IMR-90 (cell line): Measurements from ENCODE around the gene CADM1. TPM values are rescaled to one million over a fixed set of nuclear protein-coding genes. Genes with fewer than 3 reads are reported as not detected.

Experiments used
- ATAC-seq: fragments of 200-7000 bp; cut with Tn5 transposase; 2 replicates; pipeline ENCODE4 v1.9.1; 2020; ENCODE audit warnings: low read depth, mild to moderate bottlenecking, moderate library complexity
- BruUV-seq: library from RNA; stranded (reverse); fragments of 400-500 nt; replicated peaks from 2 replicates; lab custom pipeline; 2021; lab: Mats Ljungman, UMichigan
- CTCF ChIA-PET: fragments of 300-600 bp; formaldehyde crosslinking; extraction: SDS; loops from one replicate; lab custom pipeline; 2021; ENCODE audit warnings: antibody characterized with exemption; lab: Yijun Ruan, JAX
- POLR2A ChIA-PET: fragments of 300-600 bp; sonication (Branson Sonifier 250); formaldehyde crosslinking; loops from one replicate; lab custom pipeline; 2022; ENCODE audit warnings: antibody characterized with exemption; ENCODE audit not compliant: unreplicated experiment; lab: Charles Lee
- DNase-seq: peaks from one replicate; pipeline ENCODE4 v3.0.0; 2013
- H2AFZ ChIP-seq: replicated peaks from 2 replicates; pipeline ENCODE3; 2013; ENCODE audit warnings: low read length, mild to moderate bottlenecking; ENCODE audit not compliant: poor library complexity
- H2AK5ac ChIP-seq: 2 replicates; pipeline ENCODE4 v1.6.1; 2013; ENCODE audit warnings: low read depth, low read length, inconsistent platforms
- H2AK9ac ChIP-seq: replicated peaks from 2 replicates; pipeline ENCODE3; 2013; ENCODE audit warnings: mild to moderate bottlenecking, low read depth, low read length, moderate library complexity; ENCODE audit not compliant: poor library complexity
- H2BK120ac ChIP-seq: 2 replicates; pipeline ENCODE4 v1.6.1; 2013; ENCODE audit warnings: low read depth, low read length, inconsistent platforms
- H2BK15ac ChIP-seq: 3 replicates; pipeline ENCODE4 v1.6.1; 2013; ENCODE audit warnings: low read depth, low read length, inconsistent platforms
- H2BK20ac ChIP-seq: 2 replicates; pipeline ENCODE4 v1.6.1; 2013; ENCODE audit warnings: low read depth, mild to moderate bottlenecking, inconsistent platforms, low read length, moderate library complexity
- H2BK5ac ChIP-seq: 2 replicates; pipeline ENCODE4 v1.6.1; 2013; ENCODE audit warnings: mild to moderate bottlenecking, low read depth, low read length, inconsistent platforms; ENCODE audit not compliant: poor library complexity, severe bottlenecking
- H3K14ac ChIP-seq: replicated peaks from 2 replicates; pipeline ENCODE4 v1.6.1; 2013; ENCODE audit warnings: low read depth, low read length, inconsistent platforms
- H3K18ac ChIP-seq: 2 replicates; pipeline ENCODE4 v1.6.1; 2013; ENCODE audit warnings: low read depth, low read length, control low read depth
- H3K23ac ChIP-seq: 2 replicates; pipeline ENCODE4 v1.6.1; 2013; ENCODE audit warnings: low read depth, low read length, inconsistent platforms
- H3K27ac ChIP-seq: 2 replicates; pipeline ENCODE4 v1.5.1; 2013; ENCODE audit warnings: mild to moderate bottlenecking, control low read depth, low read length; ENCODE audit not compliant: insufficient read depth
- H3K27me3 ChIP-seq: 2 replicates; pipeline ENCODE4 v1.6.1; 2013; ENCODE audit warnings: low read length; ENCODE audit not compliant: control insufficient read depth, insufficient read depth
- H3K36me3 ChIP-seq: 2 replicates; pipeline ENCODE4 v1.6.1; 2013; ENCODE audit warnings: low read length, mixed read lengths; ENCODE audit not compliant: control insufficient read depth, insufficient read depth
- H3K4ac ChIP-seq: 2 replicates; pipeline ENCODE4 v1.6.1; 2013; ENCODE audit warnings: low read depth, low read length, inconsistent platforms
- H3K4me1 ChIP-seq: 2 replicates; pipeline ENCODE4 v1.6.1; 2013; ENCODE audit warnings: low read length, mixed read lengths; ENCODE audit not compliant: control insufficient read depth, insufficient read depth
- H3K4me2 ChIP-seq: 2 replicates; pipeline ENCODE4 v1.6.1; 2013; ENCODE audit warnings: low read depth, mild to moderate bottlenecking, control low read depth, low read length, moderate library complexity
- H3K4me3 ChIP-seq: 2 replicates; pipeline ENCODE4 v1.5.1; 2013; ENCODE audit warnings: low read depth, mild to moderate bottlenecking, control low read depth, low read length, moderate library complexity; ENCODE audit not compliant: insufficient read depth
- H3K56ac ChIP-seq: 2 replicates; pipeline ENCODE4 v1.6.1; 2013; ENCODE audit warnings: low read length, inconsistent platforms; ENCODE audit not compliant: insufficient read depth; ENCODE audit errors: extremely low read depth
- H3K79me1 ChIP-seq, 2 experiments: 2 replicates each; pipeline ENCODE4 v1.6.1; 2013; ENCODE audit warnings: low read length in 2 of 2, inconsistent platforms in 1 of 2, low read depth in 1 of 2
- H3K9ac ChIP-seq: 2 replicates; pipeline ENCODE4 v1.6.1; 2013; ENCODE audit warnings: low read depth, low read length, control low read depth
- H3K9me1 ChIP-seq: 2 replicates; pipeline ENCODE4 v1.6.1; 2013; ENCODE audit warnings: low read length, inconsistent platforms; ENCODE audit not compliant: insufficient read depth
- H3K9me3 ChIP-seq: 2 replicates; pipeline ENCODE4 v1.6.1; 2013; ENCODE audit warnings: low read length; ENCODE audit not compliant: control insufficient read depth, insufficient read depth
- H4K20me1 ChIP-seq: 2 replicates; pipeline ENCODE4 v1.6.1; 2013; ENCODE audit warnings: low read length, inconsistent platforms; ENCODE audit not compliant: insufficient read depth
- H4K5ac ChIP-seq: 2 replicates; pipeline ENCODE4 v1.6.1; 2013; ENCODE audit warnings: mild to moderate bottlenecking, low read depth, low read length, control low read depth
- H4K8ac ChIP-seq, 2 experiments: 2 replicates each; pipeline ENCODE4 v1.6.1; 2013; ENCODE audit warnings: low read depth in 2 of 2, low read length in 2 of 2, control low read depth in 1 of 2, inconsistent platforms in 1 of 2
- H4K91ac ChIP-seq: 2 replicates; pipeline ENCODE4 v1.6.1; 2013; ENCODE audit warnings: low read depth, low read length, inconsistent platforms; ENCODE audit not compliant: insufficient read depth
- BHLHE40 ChIP-seq: fragments of 150-350 bp; IDR thresholded peaks from 2 replicates; pipeline ENCODE4 v1.6.1; 2016; ENCODE audit warnings: mild to moderate bottlenecking, low read depth, low read length
- CEBPB ChIP-seq: IDR thresholded peaks from 2 replicates; pipeline ENCODE4 v1.6.1; 2012; ENCODE audit warnings: low read depth, low read length, improper control_type of control experiment
- CHD1 ChIP-seq: IDR thresholded peaks from 2 replicates; pipeline ENCODE4 v1.6.1; 2012; ENCODE audit warnings: low read depth, low read length, improper control_type of control experiment
- CTCF ChIP-seq: conservative IDR thresholded peaks from 2 replicates; pipeline ENCODE4 v1.5.1; 2012; ENCODE audit warnings: mild to moderate bottlenecking, low read depth, low read length, improper control_type of control experiment
- FOS ChIP-seq: fragments of 150-350 bp; IDR thresholded peaks from 2 replicates; pipeline ENCODE4 v1.6.1; 2016; ENCODE audit warnings: low read depth, low read length
- MAFK ChIP-seq: IDR thresholded peaks from 2 replicates; pipeline ENCODE4 v1.6.1; 2012; ENCODE audit warnings: low read depth, low read length, improper control_type of control experiment
- MAZ ChIP-seq: IDR thresholded peaks from 2 replicates; pipeline ENCODE4 v1.6.1; 2012; ENCODE audit warnings: low read depth, mild to moderate bottlenecking, low read length, improper control_type of control experiment, moderate library complexity, borderline replicate concordance
- MXI1 ChIP-seq: IDR thresholded peaks from 2 replicates; pipeline ENCODE4 v1.6.1; 2012; ENCODE audit warnings: low read depth, mild to moderate bottlenecking, low read length, moderate library complexity, borderline replicate concordance
- NFE2L2 ChIP-seq: fragments of 150-350 bp; IDR thresholded peaks from 2 replicates; pipeline ENCODE4 v1.6.1; 2016; ENCODE audit warnings: low read depth, mild to moderate bottlenecking, low read length
- POLR2A ChIP-seq: IDR thresholded peaks from 2 replicates; pipeline ENCODE4 v1.6.1; 2012; ENCODE audit warnings: mild to moderate bottlenecking, low read depth, low read length
- RAD21 ChIP-seq: IDR thresholded peaks from 2 replicates; pipeline ENCODE4 v1.6.1; 2012; ENCODE audit warnings: low read length, improper control_type of control experiment
- RCOR1 ChIP-seq: IDR thresholded peaks from 2 replicates; pipeline ENCODE4 v1.6.1; 2012; ENCODE audit warnings: mild to moderate bottlenecking, low read length, improper control_type of control experiment; ENCODE audit not compliant: insufficient replicate concordance
- RFX5 ChIP-seq: IDR thresholded peaks from 2 replicates; pipeline ENCODE4 v1.8.0; 2012; ENCODE audit warnings: low read depth, mild to moderate bottlenecking, low read length, moderate library complexity
- SMC3 ChIP-seq: fragments of 150-350 bp; IDR thresholded peaks from 2 replicates; pipeline ENCODE4 v1.6.1; 2016; ENCODE audit warnings: low read depth, mild to moderate bottlenecking, antibody characterized with exemption, low read length, moderate library complexity
- USF2 ChIP-seq: fragments of 150-350 bp; IDR thresholded peaks from 2 replicates; pipeline ENCODE4 v1.6.1; 2017; ENCODE audit warnings: mild to moderate bottlenecking, antibody characterized with exemption, low read length, low read depth
- WGBS, 2 experiments: methylation state at CpG; one replicate each; pipeline versions ENCODE4 v1.1.5 to v1.1.7; 2013; ENCODE audit warnings: missing lambda C conversion rate in 2 of 2; ENCODE audit not compliant: insufficient read length in 1 of 2; ENCODE audit errors: extremely low coverage in 2 of 2; 5-methylcytosine and 5-hydroxymethylcytosine counted together
- dilution Hi-C: fragments of 300-500 bp; cut with HindIII; formaldehyde crosslinking; loops from one replicate; pipeline ENCODE4 v1.14.3; 2018; ENCODE audit warnings: low sequenced_read_pairs; ENCODE audit not compliant: unreplicated experiment
- in situ Hi-C: fragments of 300-500 bp; cut with MboI; formaldehyde crosslinking; loops from 3 replicates; pipeline ENCODE4 v1.14.3; 2019; ENCODE audit warnings: low sequenced_read_pairs, inconsistent platforms, mixed read lengths
- intact Hi-C: fragments of 100-400 bp; cut with micrococcal nuclease; formaldehyde crosslinking; loops from 2 replicates; pipeline ENCODE4 v1.10.0; 2022
- polyA plus RNA-seq, 3 experiments: library from polyadenylated mRNA; depleted of rRNA; stranded (reverse); fragments of >200 nt; gene quantifications; 2 replicates each; pipeline ENCODE4 v1.2.3, GENCODE V29; 2012; ENCODE audit warnings: low replicate concordance in 1 of 3
- total RNA-seq: library from RNA; depleted of rRNA; stranded (reverse); fragments of >200 nt; gene quantifications from 2 replicates; pipeline ENCODE4 v1.2.3, GENCODE V29; 2012
- TF ChIP-seq, protein P1 (sequence below): fragments of 150-350 bp; IDR thresholded peaks from 2 replicates; pipeline ENCODE4 v1.6.1; 2016; ENCODE audit warnings: low read depth, mild to moderate bottlenecking, low read length, moderate library complexity, borderline replicate concordance

Gene CADM1
- total and polyA plus RNA-seq, 2 of the 4 experiments (the other 2 are of a cell fraction): 28.8 to 77.1 TPM

GRCh38 chr11:115134926-115135325 is 369.3 kb downstream of the CADM1 start:
- Histone ChIP-seq H2BK5ac (no peak overlapping the region), H4K20me1 (no peaks in the 10 kb centered on the region), H2BK15ac (no peak overlapping the region), H2BK20ac (no peak overlapping the region), H4K8ac (no peak overlapping the region), H3K18ac (no peak overlapping the region), H3K79me1 (no peaks in the 10 kb centered on the region), H2AFZ (no peak overlapping the region), H2AK9ac (no peak overlapping the region), H3K4me1 (no peaks in the 10 kb centered on the region), H3K27me3 (peaks cover 20% of the 10 kb centered on the region; the same call in 1 of the 2 replicates), H3K9ac (no peak overlapping the region), H3K4me3 (no peak overlapping the region), H3K9me1 (no peaks in the 10 kb centered on the region), H2BK120ac (no peak overlapping the region), H3K56ac (no peak overlapping the region), H3K4me2 (no peak overlapping the region), H3K9me3 (no peaks in the 10 kb centered on the region), H3K23ac (no peak overlapping the region), H3K14ac (no peak overlapping the region), H2AK5ac (no peak overlapping the region), H4K5ac (no peak overlapping the region), H4K91ac (no peak overlapping the region), H3K4ac (no peak overlapping the region), H3K36me3 (no peaks in the 10 kb centered on the region), H3K27ac (no peak overlapping the region)
- DNase-seq (no peak), ATAC-seq (no peak)
- dilution Hi-C loops (no loop called here), in situ Hi-C loops (no loop called here), intact Hi-C loops (no loop called here)
- ChIA-PET CTCF (no interaction called here), POLR2A (no interaction called here)
- TF ChIP-seq USF2: no peak
- no peak for TF ChIP-seq BHLHE40
- TF ChIP-seq RCOR1: no peak
- TF ChIP-seq NFE2L2: no peak
- no peak for TF ChIP-seq FOS
- TF ChIP-seq MXI1: no peak
- no peak for TF ChIP-seq MAFK
- TF ChIP-seq RFX5: no peak
- no peak for TF ChIP-seq CHD1
- TF ChIP-seq CTCF: no peak
- no peak for TF ChIP-seq CEBPB
- TF ChIP-seq POLR2A: no peak
- no peak for TF ChIP-seq SMC3
- TF ChIP-seq RAD21: no peak
- TF ChIP-seq, protein P1, sequence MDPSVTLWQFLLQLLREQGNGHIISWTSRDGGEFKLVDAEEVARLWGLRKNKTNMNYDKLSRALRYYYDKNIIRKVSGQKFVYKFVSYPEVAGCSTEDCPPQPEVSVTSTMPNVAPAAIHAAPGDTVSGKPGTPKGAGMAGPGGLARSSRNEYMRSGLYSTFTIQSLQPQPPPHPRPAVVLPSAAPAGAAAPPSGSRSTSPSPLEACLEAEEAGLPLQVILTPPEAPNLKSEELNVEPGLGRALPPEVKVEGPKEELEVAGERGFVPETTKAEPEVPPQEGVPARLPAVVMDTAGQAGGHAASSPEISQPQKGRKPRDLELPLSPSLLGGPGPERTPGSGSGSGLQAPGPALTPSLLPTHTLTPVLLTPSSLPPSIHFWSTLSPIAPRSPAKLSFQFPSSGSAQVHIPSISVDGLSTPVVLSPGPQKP: no peak
- no peak for TF ChIP-seq MAZ
- WGBS, 2 experiments: 100% methylated on average over 3 of the region's 11 CpGs; no CpG with 5 or more reads in 1 of the 2 experiments
- no TSS peak for BruUV-seq
